ACC112 (cell line): ENCODE results near the gene BMPR1A.
A peak's percentile ranks its signal among the peaks of the same experiment; 100 is the strongest.
"Not testable (repeated sequence)": the region's sequence is repeated elsewhere in the genome, so short reads cannot be mapped to it uniquely, and the experiment has no call there.

Experiments
- H2AFZ ChIP-seq: fragments of 200-600 bp; sonication (generic); one replicate; pipeline ENCODE4 v1.6.0; 2017; ENCODE audit warnings: antibody characterized with exemption, low read length; ENCODE audit not compliant: unreplicated experiment
- H3K27ac ChIP-seq: fragments of 200-600 bp; sonication (generic); 2 replicates; pipeline ENCODE4 v1.5.1; 2014; ENCODE audit warnings: low read depth, mild to moderate bottlenecking, antibody characterized with exemption, low read length, moderate library complexity
- H3K27me3 ChIP-seq: fragments of 200-600 bp; sonication (generic); 2 replicates; pipeline ENCODE4 v1.6.1; 2014; ENCODE audit warnings: mild to moderate bottlenecking, antibody characterized with exemption, low read length, moderate library complexity, mixed read lengths; ENCODE audit not compliant: insufficient read depth
- H3K36me3 ChIP-seq: fragments of 200-600 bp; sonication (generic); 2 replicates; pipeline ENCODE4 v1.6.1; 2016; ENCODE audit warnings: mild to moderate bottlenecking, antibody characterized with exemption, low read length, moderate library complexity, mixed read lengths; ENCODE audit not compliant: insufficient read depth
- H3K4me1 ChIP-seq: fragments of 200-600 bp; sonication (generic); one replicate; pipeline ENCODE4 v1.6.1; 2016; ENCODE audit warnings: low read length, mixed read lengths; ENCODE audit not compliant: insufficient read depth, unreplicated experiment, control insufficient read depth
- H3K4me3 ChIP-seq: fragments of 200-600 bp; sonication (generic); 2 replicates; pipeline ENCODE4 v1.5.1; 2014; ENCODE audit warnings: mild to moderate bottlenecking, low read depth, low read length
- H3K79me2 ChIP-seq: fragments of 200-600 bp; sonication (generic); one replicate; pipeline ENCODE4 v1.6.0; 2016; ENCODE audit warnings: low read length; ENCODE audit not compliant: control insufficient read depth, unreplicated experiment, insufficient read depth

The BMPR1A gene

DNA sequence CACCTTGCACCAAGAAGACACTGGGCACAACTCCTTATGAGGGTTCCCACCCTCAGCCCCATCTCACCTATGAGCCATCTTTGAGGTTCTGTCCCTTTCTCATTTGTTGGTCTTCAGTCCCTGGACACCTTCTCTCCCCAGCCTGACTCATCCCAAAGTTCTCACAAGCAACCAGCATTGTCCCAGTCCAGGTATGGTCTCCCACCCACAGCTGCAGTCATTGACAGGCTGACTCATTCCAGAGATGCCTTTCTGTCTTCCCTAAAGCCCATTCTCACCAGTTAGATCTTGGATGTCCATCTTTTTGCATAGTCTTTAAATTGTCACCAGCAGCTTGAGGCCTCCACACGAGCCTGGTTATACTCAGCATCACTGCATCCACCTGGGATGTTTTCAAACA, 26.7 kb upstream of the BMPR1A start:
- H3K27ac ChIP-seq = no peak overlapping the region
- peaks cover 4% of the 10 kb centered on the region for H3K4me1 ChIP-seq
- H2AFZ ChIP-seq = no peak overlapping the region
- no peaks in the 10 kb centered on the region; the same call in 1 of the 2 replicates for H3K27me3 ChIP-seq
- no peaks in the 10 kb centered on the region for H3K36me3 ChIP-seq
- no peaks in the 10 kb centered on the region for H3K79me2 ChIP-seq
- H3K4me3 ChIP-seq = no peak overlapping the region

DNA sequence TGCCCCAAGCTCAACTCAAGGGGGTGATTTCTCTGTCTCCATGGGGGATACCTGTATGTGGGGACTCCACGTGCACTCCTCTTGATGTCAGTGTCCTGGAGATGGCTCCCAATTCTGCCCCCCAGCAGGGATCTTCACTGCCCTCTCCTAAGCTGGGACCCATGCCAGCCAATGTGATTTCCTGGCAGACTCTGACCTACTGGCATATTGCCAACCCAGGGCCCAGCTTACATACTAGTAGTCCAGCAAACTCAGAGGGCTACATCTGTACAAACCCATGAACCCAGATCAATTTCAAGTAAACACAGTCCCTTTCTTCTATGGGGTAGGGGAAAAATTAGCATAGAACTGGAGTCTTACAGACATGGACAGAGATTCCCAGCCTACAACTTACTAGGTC, 26.2 kb upstream of the BMPR1A start:
- Histone ChIP-seq H3K4me1 (peaks cover 4% of the 10 kb centered on the region), H3K27me3 (no peaks in the 10 kb centered on the region; the same call in 1 of the 2 replicates), H3K36me3 (no peaks in the 10 kb centered on the region), H3K79me2 (no peaks in the 10 kb centered on the region), H2AFZ (no peak overlapping the region), H3K4me3 (no peak overlapping the region), H3K27ac (no peak overlapping the region)

DNA sequence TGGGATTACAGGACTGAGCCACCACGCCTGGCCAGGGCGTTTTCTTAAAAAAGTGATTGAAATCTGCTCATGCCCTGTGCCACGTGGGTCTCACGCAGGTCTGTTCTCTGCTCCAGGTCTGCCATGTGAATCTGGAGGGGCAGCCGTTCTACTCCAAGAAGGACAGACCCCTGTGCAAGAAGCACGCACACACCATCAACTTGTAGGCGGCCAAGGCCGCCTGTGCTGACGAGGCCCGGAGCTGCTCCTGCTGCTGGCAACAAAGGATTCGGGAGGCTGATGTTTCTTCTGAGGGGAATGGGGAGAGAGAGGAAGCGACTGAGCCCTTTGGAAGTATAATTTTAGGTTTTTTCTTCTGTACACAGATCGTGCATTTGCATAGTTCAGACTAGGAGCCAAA, 23.6 kb upstream of the BMPR1A start:
- Histone ChIP-seq H2AFZ (no peak overlapping the region), H3K27me3 (no peaks in the 10 kb centered on the region), H3K4me1 (peaks cover 4% of the 10 kb centered on the region), H3K4me3 (no peak overlapping the region), H3K79me2 (no peaks in the 10 kb centered on the region), H3K36me3 (no peaks in the 10 kb centered on the region), H3K27ac (no peak overlapping the region)

DNA sequence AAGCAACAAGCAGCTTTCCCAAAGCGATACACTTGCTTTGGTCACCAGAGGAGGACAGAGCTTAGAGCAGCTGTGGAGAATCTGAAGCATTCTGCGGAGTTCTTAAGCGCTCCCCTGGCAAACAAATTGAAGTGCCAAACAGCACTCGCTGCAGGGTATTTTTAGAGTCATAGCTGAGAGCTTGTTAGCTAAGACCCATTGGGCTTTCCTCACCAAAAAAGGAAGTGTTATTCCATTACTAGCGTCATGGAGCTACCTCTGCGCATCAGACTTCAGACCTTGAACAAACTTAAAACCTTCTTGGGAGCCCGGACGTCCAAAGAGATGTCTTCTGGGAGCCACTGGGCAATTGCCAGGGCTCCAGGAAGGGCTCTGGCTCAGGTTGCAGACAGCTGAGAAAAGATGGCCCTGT, 23.2 kb upstream of the BMPR1A start:
- H3K79me2 ChIP-seq = no peaks in the 10 kb centered on the region
- peaks cover 4% of the 10 kb centered on the region for H3K4me1 ChIP-seq
- no peak overlapping the region for H3K4me3 ChIP-seq
- H2AFZ ChIP-seq = no peak overlapping the region
- no peaks in the 10 kb centered on the region for H3K27me3 ChIP-seq
- H3K36me3 ChIP-seq = no peaks in the 10 kb centered on the region
- no peak overlapping the region for H3K27ac ChIP-seq

DNA sequence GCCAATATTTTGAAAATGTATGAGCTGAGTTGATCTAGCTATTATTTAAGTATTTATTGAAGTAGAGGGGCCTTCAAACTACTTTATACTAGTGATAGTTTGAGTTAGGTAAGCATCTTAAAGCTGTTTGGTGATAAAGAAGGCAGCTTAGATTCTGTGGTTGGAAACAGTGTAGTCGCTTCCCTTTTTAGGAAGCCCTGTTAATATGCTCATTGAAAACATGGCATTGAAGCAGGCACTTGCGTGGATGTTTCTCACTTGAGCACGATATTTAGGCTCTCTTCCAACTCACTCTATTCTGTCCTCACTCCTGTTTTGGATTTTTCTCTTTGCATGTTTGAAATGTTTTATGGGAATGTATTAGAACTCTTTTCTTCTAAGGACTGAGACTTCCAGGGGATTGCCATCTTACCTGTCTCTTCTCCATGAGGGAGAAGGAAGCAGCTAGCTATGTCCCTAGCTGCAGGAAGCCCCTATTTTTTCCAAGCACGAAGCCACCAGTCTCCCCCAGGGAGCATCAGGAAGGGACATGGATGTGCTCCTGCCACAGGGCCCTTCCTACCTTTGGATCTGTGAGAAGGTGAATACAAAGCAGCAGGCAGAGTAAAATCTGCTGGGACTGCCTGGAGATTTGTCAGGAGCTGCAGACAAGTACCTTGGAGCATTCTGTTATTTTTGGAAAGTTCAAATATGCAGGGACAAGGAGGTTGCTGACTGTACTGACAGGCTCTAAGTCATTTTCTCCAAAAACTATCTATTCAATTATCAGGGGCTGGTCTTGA, 22.0 kb upstream of the BMPR1A start:
- no peak overlapping the region for H2AFZ ChIP-seq
- no peaks in the 10 kb centered on the region for H3K27me3 ChIP-seq
- no peak overlapping the region for H3K4me3 ChIP-seq
- H3K36me3 ChIP-seq = no peaks in the 10 kb centered on the region
- H3K79me2 ChIP-seq = no peaks in the 10 kb centered on the region
- H3K27ac ChIP-seq = no peak overlapping the region
- H3K4me1 ChIP-seq = peaks cover 4% of the 10 kb centered on the region

DNA sequence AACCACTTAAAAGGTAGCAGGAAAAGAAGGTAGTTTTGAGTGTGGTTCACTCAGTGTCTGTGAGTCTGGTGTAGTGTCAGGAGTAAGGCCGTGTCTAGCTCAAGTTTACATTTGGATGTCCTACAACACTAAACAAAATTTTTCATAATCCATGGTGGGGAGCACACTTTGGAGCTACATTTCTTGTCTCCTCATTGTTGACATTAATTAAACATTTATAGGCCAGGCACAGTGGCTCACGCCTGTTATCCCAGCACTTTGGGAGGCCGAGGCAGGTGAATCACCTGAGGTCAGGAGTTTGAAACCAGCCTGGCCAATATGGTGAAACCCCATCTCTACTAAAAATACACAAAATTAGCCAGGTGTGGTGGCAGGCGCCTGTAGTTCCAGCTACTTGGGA, 21.1 kb upstream of the BMPR1A start:
- not testable (repeated sequence) for H2AFZ ChIP-seq, H3K36me3 ChIP-seq, H3K4me1 ChIP-seq, H3K79me2 ChIP-seq, H3K27ac ChIP-seq, H3K27me3 ChIP-seq, H3K4me3 ChIP-seq

DNA sequence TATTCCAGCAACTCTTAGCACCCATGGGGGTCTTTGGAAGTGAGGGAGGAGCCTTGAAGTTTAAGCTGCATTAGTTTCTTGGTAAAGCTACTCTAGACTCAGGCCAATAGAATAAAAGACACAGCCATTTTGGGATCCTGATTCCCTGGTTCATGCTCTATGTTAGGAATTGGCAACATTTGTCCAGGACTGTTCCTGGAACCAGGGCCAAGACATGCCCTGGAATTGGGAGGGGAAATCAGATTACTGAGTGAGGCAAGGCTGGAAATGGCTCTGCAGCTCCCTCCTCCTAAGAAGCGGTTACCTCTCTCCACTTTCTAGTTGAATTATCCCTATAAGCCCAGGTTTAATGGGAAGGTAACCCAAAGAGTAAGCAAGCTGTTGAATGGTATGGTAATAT, 14.2 kb upstream of the BMPR1A start:
- Histone ChIP-seq H3K4me1 (peaks cover 5% of the 10 kb centered on the region), H3K4me3 (no peak overlapping the region), H3K36me3 (no peaks in the 10 kb centered on the region), H3K27me3 (no peaks in the 10 kb centered on the region), H3K79me2 (no peaks in the 10 kb centered on the region), H3K27ac (no peak overlapping the region), H2AFZ (no peak overlapping the region)

DNA sequence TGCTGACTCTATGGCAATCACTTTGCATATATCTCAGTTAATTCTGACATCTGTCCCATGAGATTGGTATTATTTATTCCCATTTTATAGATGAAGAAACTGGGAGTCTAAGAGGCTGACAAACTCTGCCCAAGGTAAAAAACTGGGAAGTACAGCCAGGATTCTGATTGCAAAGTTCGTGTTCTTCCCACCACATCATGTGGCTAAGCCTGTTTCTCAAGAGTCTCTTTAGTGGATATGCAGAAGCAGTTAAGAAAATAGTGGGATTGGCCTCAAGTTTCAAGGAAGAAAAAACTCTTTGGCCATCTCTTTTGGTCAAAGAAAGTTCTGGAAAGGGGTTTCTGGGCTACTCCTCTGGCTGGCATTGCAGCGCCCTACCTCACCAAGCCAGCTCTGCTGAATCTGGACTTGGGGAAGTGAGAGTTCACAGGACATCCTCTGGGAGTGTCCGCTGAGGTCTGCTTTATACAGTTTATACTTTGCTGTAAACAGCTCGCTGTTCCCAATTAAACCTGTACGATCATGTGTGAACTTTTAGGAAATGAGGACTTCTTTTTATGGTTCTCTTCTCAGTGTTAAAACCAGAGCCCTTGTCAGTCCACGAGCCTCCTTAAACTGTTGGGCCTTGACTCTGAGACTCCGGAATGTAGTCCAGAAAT, 12.2 kb upstream of the BMPR1A start:
- Histone ChIP-seq H3K79me2 (no peaks in the 10 kb centered on the region), H2AFZ (peak overlapping the region; percentile 80), H3K36me3 (no peaks in the 10 kb centered on the region), H3K4me1 (peaks cover 5% of the 10 kb centered on the region), H3K27ac (no peak overlapping the region), H3K27me3 (no peaks in the 10 kb centered on the region), H3K4me3 (peak overlapping the region; percentile 59)

DNA sequence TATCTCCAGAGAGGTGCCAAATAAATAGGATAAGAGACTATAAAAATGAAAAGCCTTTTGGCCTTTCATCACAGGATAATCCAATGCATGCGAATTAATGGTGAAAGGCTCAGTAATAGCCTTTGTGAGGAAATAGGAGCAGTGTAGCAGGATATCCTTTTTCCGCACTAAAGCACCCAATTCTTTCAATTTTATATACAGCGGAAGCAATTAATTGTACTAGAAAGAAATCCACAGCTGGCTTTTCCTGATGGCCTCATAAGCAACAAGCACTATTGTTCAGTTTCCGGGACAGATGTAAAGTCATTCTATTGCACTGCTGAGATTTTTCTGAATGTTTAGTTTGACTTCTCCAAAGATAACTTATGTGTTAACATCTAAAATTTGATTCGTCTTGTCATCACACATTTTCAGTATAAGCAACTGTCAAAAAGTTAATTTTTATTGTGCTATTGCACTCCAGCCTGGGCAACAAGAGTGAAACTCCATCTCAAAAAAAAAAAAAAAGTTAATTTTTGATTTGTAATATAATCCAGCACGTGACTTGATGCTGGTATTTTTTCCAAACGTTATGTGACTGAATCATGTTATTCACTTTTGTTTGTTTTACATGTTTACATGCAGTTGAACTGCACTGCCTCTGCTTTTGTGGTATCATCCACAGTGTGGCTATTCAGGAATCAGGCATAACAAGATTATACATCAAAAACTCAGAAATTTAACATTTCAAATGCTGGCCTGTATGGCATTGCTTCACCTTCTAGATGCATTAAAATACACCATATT, 8.4 kb upstream of the BMPR1A start:
- no peaks in the 10 kb centered on the region for H3K27me3 ChIP-seq
- no peak overlapping the region for H2AFZ ChIP-seq

DNA sequence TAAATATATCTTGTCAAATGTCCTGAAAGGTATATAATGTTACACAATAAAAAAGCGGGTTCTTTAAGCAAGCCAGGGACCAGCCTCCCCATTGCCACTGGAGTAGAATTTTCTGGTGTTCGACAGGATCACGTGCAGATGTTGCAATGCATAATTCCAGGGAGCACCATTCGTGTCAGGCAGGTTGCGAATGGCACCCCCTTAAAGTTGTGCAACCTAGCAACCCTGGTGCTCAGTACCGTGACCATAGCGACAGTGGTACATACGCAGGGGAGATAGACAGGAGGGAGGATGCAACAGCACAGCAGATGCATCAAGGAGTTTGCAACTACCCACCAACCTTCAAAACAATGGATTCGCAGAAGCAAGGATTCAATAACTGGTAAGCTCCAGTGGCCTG, 6.6 kb upstream of the BMPR1A start:
- Histone ChIP-seq H3K4me3 (no peak overlapping the region), H3K4me1 (peaks cover 9% of the 10 kb centered on the region), H3K27ac (no peak overlapping the region), H3K79me2 (peaks cover 27% of the 10 kb centered on the region), H3K27me3 (no peaks in the 10 kb centered on the region), H3K36me3 (no peaks in the 10 kb centered on the region), H2AFZ (no peak overlapping the region)

More for the DNA sequence above, 8.4 kb upstream of the BMPR1A start:
- Histone ChIP-seq H3K36me3 (no peaks in the 10 kb centered on the region), H3K4me3 (no peak overlapping the region), H3K79me2 (peaks cover 11% of the 10 kb centered on the region), H3K27ac (no peak overlapping the region; the same call in 1 of the 2 replicates), H3K4me1 (peaks cover 5% of the 10 kb centered on the region)
